ENCODE data around the gene KLF7.

KLF7 gene

DNA sequence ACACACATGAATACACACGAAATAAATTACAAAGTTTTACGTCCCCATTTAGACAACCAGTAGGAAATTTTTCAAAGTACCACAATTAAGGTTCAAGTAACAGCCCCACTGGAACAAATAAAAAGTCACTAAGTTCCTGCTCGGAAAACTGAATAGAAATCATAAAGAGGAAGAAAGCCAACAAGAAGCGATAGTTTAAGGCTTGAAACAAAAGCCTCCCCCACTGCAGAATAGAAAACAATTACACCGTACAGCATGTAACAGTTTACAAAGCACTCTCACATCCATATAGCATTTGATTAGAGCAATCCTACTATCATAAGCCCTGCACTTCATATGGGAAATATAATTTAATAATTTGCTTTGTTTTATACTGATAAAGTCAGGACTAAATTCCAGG lies 15.5 kb downstream of the KLF7 start:
- in situ Hi-C loops (cut with MboI; ENCODE audit: low sequenced_read_pairs), result no loop called here

GRCh38 chr2:207149249-207150213 lies 16.2 kb downstream of the KLF7 start:
- in situ Hi-C loops (cut with MboI; ENCODE audit: low sequenced_read_pairs), result no loop called here

- in situ Hi-C loops (cut with MboI; ENCODE audit: low sequenced_read_pairs), result no loop called here
These were observed 17.7 kb downstream of the KLF7 start for GRCh38 chr2:207148020-207148419.

- in situ Hi-C loops (cut with MboI; ENCODE audit: low sequenced_read_pairs), result no loop called here
These were observed 21.5 kb downstream of the KLF7 start for GRCh38 chr2:207144173-207144785.

- in situ Hi-C loops (cut with MboI; ENCODE audit: low sequenced_read_pairs), result no loop called here
These were observed 22.3 kb downstream of the KLF7 start for GRCh38 chr2:207143215-207144172.

DNA sequence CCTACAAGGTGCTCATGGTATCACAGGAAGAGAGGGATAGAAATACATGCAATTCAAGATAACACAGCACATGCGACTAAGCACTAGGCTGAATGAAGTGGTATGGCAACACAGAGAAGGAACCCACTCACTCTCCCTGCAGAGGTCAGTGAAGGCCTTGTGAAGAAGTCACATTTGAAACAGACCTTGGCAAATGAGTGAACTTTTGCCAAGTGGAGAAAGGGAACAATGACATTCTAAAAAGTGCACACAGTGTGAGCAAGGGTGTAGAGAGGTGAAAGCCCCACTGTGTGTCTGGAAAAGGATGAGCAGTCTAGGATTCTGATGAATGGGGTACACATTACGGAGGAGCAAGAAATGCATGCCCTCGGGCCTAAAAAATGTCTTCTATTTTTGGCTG lies 23.3 kb downstream of the KLF7 start:
- in situ Hi-C loops (cut with MboI; ENCODE audit: low sequenced_read_pairs), result no loop called here

DNA sequence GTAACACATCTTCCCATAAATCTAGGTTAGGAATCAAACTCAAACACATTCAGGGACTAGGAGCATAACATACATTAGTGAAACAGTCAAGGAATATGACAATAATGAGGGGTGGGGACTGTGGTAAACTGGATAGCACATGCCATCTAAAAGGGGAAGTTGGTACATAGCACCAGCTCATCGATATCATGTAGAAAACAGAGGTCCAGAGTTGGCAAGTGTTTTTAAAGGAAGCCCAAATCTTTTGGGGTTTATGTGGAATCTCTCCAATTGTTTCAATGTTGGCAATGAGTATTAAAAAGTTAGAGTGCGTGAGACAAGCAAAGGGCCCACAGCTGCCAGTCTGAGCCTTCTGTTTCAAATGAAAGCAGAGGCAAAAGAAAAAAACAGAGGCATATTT lies 24.4 kb downstream of the KLF7 start:
- in situ Hi-C loops (cut with MboI; ENCODE audit: low sequenced_read_pairs), result no loop called here

- in situ Hi-C loops (cut with MboI; ENCODE audit: low sequenced_read_pairs), result no loop called here
These were observed 25.5 kb downstream of the KLF7 start for GRCh38 chr2:207140265-207140664.

DNA sequence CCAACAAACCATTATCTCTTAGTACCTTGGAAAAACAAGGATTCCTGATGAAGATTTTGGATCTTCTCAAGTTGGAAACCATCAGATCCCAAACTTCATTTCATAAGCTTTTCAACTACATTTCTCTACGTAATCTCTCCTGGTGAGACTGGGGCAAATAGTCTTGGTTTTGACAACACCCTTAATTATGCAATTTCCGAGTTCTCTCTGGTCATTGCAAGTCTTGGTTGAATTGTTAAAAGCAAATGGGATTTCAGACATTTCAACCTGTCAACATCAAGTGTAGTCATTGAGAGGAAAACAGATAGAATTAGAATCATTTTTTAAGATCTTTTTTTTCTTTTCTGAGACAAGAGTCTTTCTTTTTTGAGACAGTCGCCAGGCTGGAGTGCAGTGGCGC lies 26.2 kb downstream of the KLF7 start:
- in situ Hi-C loops (cut with MboI; ENCODE audit: low sequenced_read_pairs), result no loop called here

DNA sequence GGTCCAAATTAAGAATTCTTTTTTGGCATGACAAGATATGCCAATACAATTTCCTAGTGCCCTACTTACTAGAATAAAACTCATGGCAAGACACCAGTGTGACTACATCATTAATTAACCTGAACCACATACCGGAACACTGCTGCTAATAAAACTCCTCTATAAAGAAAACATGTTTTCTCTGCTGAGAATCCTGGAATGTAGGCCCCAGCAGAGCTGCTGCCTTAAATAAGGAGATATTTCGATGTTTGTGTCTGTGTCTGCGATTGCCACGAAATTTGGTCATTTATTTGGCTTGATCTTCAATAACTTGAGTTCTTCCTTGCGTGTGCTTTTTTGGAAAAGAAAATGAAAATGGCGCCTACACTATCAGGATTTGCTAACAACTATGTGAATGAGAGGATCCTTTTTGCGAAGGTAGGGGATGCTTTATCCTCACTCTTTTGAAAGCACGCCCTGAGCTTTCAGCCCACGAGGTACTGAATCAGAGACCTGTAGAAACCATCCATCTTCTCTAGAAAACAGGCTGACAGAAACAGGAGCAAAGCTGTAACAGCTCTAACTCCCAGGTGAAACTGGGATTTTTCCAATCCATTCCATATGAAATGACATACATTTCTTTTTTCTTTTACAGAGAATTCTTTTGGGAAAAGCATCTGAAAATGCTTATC lies 27.0 kb downstream of the KLF7 start:
- in situ Hi-C loops (cut with MboI; ENCODE audit: low sequenced_read_pairs), result no loop called here

GRCh38 chr2:207137596-207138337 lies 28.0 kb downstream of the KLF7 start:
- in situ Hi-C loops (cut with MboI; ENCODE audit: low sequenced_read_pairs), result no loop called here

DNA sequence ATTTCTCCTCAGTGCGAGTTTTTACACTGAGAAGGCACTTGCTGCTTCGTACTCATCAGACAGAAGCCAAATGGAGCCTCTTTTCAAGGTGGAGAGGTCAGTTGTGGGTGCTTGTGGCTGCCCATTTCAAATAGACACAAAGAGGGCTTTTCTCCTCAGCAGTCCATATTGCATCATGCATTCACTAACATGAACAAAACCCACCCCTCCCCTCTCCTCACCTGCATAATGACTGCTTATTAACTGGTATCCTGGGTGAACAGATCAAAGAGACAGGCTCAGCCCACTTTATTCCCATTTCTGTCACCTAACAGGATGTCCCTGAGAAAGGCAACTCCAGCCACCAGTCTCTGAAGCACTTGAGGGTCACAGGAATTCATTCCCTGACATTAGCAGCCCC lies 28.9 kb downstream of the KLF7 start:
- in situ Hi-C loops (cut with MboI; ENCODE audit: low sequenced_read_pairs), result no loop called here

DNA sequence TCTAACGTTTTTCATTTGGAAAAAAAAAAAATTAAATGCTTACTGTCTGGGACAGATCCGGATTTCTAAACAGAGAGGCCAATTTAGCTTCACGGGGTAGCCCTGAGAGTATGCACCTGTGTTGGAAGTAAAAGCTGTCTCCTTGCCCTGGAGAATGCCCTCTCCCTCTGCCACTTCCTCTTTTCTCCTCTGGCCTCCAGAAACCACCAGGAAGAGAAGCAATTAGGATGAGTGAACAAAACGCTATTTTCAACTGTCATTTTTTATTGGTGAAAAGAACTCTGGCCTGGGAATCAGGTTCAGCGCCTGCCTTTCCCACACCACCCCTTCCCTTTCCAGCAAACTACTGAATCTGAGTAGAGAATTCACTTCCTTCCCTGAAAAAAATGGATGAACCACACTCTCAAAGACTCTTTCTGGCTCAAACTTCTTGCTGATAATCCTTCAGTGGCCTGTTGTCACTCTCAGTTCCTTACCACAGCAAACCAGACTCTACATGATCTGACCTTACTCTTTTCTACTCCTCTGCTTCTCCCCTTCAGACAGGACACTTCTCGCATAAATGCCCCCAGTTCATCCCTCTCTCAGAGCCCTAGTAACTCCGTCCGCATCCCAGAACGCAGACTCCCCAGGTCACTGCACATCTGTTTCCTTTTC lies 29.8 kb downstream of the KLF7 start:
- in situ Hi-C loops (cut with MboI; ENCODE audit: low sequenced_read_pairs), result no loop called here

- in situ Hi-C loops (cut with MboI; ENCODE audit: low sequenced_read_pairs), result no loop called here
These were observed 30.4 kb downstream of the KLF7 start for GRCh38 chr2:207135340-207135739.

GRCh38 chr2:207133820-207134519 lies 31.8 kb downstream of the KLF7 start:
- in situ Hi-C loops (cut with MboI; ENCODE audit: low sequenced_read_pairs), result no loop called here

DNA sequence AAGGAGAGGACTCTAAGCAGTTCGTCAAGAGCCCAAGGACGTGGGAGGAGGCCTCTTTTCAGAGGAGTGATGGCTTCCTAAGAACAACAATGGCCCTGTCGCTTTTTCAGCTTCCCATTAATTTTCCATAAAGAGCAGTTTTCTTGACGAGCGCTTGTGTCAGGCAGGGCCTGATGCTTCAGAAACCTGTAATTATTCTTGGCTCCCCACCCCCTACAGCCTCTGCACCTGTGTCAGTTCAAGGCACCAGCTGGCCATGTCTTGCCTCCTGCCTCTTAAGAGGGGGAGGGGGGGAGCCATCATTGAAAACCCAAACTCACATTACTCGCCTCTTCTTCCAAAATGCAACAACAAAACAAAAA lies 32.3 kb downstream of the KLF7 start:
- in situ Hi-C loops (cut with MboI; ENCODE audit: low sequenced_read_pairs), result no loop called here

GRCh38 chr2:207132019-207132418 lies 33.7 kb downstream of the KLF7 start:
- in situ Hi-C loops (cut with MboI; ENCODE audit: low sequenced_read_pairs), result no loop called here

GRCh38 chr2:207131594-207131993 lies 34.2 kb downstream of the KLF7 start:
- in situ Hi-C loops (cut with MboI; ENCODE audit: low sequenced_read_pairs), result no loop called here

- in situ Hi-C loops (cut with MboI; ENCODE audit: low sequenced_read_pairs), result no loop called here
These were observed 34.7 kb downstream of the KLF7 start for GRCh38 chr2:207130958-207131521.
